K562 treated with DMSO at 1 percent for 4 hours (cell line): ENCODE measurements around the gene SRCIN1. TPM values are rescaled to one million over a fixed set of nuclear protein-coding genes. Genes with fewer than 3 reads are reported as not detected.

Experiments used
- total RNA-seq: library from RNA; unstranded; fragments of 300-600 nt; gene quantifications from 2 replicates; pipeline ENCODE4 v1.2.3, GENCODE V29; 2022; ENCODE audit not compliant: insufficient read depth

Gene SRCIN1, protein sequence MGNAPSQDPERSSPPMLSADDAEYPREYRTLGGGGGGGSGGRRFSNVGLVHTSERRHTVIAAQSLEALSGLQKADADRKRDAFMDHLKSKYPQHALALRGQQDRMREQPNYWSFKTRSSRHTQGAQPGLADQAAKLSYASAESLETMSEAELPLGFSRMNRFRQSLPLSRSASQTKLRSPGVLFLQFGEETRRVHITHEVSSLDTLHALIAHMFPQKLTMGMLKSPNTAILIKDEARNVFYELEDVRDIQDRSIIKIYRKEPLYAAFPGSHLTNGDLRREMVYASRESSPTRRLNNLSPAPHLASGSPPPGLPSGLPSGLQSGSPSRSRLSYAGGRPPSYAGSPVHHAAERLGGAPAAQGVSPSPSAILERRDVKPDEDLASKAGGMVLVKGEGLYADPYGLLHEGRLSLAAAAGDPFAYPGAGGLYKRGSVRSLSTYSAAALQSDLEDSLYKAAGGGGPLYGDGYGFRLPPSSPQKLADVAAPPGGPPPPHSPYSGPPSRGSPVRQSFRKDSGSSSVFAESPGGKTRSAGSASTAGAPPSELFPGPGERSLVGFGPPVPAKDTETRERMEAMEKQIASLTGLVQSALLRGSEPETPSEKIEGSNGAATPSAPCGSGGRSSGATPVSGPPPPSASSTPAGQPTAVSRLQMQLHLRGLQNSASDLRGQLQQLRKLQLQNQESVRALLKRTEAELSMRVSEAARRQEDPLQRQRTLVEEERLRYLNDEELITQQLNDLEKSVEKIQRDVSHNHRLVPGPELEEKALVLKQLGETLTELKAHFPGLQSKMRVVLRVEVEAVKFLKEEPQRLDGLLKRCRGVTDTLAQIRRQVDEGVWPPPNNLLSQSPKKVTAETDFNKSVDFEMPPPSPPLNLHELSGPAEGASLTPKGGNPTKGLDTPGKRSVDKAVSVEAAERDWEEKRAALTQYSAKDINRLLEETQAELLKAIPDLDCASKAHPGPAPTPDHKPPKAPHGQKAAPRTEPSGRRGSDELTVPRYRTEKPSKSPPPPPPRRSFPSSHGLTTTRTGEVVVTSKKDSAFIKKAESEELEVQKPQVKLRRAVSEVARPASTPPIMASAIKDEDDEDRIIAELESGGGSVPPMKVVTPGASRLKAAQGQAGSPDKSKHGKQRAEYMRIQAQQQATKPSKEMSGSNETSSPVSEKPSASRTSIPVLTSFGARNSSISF
- 0.57 TPM in 1 of 2 replicates, not detected in the other for total RNA-seq

DNA sequence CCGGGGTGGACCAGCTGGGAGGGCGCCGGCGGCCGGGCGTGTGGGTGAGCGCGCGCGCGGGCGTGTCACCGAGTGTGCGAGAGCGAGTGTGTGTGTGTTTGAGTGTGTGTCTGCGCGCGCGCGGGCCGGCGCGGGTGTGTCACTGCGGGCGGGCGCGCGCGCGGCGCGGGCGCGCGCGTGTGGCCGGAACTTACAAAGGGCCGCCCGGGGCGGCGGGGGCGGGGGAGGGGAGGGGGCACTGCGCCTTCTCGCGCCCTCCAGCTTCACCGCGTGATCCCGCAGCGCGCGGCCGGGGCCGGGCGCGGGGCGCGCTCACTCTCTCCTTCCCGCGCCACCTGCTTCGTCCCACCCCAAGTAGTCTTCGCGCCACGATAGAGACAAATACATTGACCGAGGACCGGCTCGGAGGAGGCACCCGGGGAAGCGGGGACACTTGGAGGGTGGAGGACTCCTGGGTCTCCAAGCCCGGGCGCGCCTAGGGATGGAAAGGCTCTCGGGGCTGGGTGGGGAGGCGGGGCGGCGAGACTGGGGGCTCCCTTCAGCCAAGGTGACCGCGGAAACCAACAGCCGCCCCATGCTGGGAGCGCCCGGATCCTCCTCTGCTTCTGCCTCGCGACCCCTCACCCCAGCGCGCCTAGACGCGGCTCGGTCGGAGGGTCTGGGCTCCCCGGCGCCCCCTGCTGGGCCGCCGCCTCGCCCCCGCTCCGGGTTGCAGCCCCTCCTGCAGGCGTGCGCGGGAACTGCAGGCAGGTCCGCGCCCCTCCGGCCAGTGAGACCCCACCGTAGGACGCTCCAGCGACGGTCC is at the start of gene SRCIN1:
Gene SRCIN1, minus strand, starts transcription at position 112 of the 805 bp plus-strand sequence. CDS start 247 bp downstream, outside the sequence.

Other genes starting within 250 kb of the SRCIN1 start
- not detected in 2 replicates for gene ARHGAP23, start 177.5 kb downstream of the SRCIN1 start, total RNA-seq
- 3.3 and 3.4 TPM in 2 replicates for gene EPOP, start 69.0 kb upstream of the SRCIN1 start, total RNA-seq
- 29.5 and 34.4 TPM in 2 replicates for gene MLLT6, start 99.3 kb upstream of the SRCIN1 start, total RNA-seq
- gene CISD3, start 124.4 kb upstream of the SRCIN1 start, total RNA-seq = 11.0 and 11.9 TPM in 2 replicates
- 16.0 and 24.0 TPM in 2 replicates for gene PCGF2, start 142.4 kb upstream of the SRCIN1 start, total RNA-seq
- 382 and 436 TPM in 2 replicates for gene PSMB3, start 146.8 kb upstream of the SRCIN1 start, total RNA-seq
- gene PIP4K2B, start 193.6 kb upstream of the SRCIN1 start, total RNA-seq = 20.4 and 32.1 TPM in 2 replicates
- 8.1 and 11.1 TPM in 2 replicates for gene CWC25, start 219.4 kb upstream of the SRCIN1 start, total RNA-seq
- 3,286 and 3,420 TPM in 2 replicates for gene RPL23, start 247.8 kb upstream of the SRCIN1 start, total RNA-seq